IPS DF 4.7 (cell line): ENCODE data around the gene ERC1.

Experiments
- DNase-seq: peaks from one replicate; pipeline ENCODE4 v3.0.0-alpha.2; 2013; ENCODE audit warnings: low spot score; ENCODE audit errors: extremely low read depth

The ERC1 gene

DNA sequence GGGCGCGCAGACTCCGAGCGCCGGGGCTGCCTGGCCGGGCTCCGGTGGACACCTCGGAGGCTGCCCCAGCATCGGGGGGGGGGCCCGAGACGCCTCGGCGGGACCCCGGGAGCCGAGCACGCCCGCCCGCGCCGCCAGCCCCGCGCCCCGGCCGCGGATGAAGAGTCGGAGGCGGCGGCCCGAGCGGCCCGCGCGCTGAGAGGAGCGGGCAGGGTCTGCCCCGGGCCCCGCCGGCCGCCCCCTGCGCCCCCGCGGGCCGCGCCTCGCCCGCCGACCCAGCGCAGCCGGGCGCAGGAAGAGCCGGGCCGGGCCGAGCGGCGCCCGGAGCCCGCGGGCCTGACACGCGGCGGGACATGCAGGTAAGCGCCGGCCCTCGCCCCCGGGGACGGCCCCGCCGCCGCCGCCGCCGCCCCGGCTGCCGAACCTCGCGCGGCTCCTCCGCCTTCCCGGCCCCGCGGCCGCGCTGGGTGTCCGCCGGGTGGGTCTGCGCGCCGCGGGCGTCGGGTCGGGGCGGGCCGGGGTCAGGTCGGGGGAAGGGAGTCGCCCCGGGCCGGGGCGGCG lies 539.6 kb downstream of the ERC1 start:
- DNase-seq = no peak

DNA sequence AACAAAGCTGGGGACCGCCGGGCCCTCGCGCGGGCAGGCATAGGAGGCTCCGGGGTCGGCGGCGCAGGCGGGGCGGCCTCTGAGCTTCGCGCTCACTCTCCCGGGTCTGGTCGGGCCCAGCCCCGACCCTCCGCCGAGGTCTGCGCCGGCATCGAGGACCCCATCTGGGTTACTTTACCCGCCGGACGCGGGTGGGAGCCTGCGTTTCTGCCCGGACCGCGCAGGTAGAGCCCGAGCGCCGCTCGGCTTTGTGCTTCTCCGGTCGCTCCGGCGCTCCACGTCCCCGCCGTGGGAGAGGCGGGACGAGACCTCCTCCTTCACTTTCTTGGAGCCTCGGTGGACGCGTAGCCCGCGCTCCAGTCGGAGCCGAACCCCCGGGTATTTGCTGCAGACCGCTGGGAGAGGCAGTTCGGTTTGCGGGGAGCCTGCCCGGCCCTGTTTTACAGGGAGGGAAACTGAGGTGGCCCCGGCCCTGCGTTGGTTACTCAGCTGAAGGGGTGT lies 540.2 kb downstream of the ERC1 start:
- DNase-seq = no peak

DNA sequence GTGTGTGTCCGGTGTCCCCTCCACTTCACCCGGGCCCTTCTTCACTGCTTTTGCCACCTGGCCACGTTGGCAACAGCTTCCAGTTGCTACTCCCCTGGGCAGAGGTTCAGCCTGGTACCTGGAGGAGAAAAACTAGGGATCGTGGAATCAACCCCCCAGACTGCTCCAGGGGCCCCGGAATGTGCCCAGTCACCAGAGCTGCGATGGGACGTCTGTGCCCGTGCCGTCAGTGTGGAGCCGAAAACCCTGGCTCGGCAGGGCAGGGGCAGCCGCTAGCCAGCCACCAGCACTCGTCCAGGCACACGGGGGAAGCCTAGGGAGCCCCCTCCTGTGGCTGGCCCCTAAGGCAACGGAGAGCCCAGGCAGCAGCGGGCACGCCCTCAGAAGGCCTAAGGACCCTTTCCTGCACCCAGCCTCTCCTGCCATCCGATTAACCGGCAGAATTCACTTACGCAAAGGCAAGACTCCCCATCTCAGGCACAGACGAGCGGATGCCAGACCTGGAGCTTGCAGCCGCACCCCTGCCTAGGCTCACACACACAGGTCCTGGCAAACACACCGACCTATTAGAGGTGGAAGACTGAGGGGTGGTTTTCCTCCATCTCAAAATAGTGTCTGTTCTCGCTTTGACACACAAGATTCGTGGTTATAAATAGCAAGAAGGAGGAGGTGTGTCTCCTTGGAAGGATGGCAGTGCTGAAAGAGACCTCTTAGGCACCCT lies 540.8 kb downstream of the ERC1 start:
- no peak for DNase-seq

DNA sequence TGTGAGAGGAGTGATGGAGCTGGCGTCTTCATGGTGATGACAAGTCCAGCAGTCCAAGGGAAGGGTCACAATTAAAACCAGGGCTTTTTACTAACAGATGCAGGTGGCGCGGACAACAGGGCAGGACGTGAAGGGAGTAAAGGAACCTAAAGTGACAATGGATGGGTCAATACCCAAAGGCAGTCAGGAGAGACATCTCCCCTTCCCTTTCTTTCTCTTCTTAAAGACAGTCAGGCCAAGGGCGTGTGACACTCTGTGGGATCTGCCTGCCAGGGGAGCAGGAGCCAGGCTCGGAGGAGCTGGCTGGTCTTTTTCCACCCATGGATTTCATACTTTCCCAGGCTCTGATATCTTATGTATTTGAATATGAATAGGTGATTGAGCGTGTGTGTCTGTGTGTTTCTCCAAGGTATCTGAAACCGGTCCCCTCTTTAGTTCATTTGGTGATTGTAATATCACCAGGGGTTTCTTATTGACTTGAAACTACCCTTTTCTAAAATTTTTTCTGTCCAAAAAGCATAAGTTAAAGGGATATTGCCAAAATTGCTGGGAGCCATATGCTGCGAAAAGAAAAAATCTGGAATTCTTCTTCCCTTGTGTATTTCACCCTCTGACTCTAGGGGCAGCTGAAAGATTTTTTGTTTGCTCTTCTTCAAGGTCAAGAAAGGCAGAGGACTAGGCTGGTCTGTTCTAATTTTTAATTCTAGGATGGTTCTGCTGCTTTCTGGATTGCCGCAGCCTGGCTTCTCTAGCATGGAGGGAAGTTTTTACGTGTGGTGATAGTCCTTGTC lies 541.5 kb downstream of the ERC1 start:
- no peak for DNase-seq

DNA sequence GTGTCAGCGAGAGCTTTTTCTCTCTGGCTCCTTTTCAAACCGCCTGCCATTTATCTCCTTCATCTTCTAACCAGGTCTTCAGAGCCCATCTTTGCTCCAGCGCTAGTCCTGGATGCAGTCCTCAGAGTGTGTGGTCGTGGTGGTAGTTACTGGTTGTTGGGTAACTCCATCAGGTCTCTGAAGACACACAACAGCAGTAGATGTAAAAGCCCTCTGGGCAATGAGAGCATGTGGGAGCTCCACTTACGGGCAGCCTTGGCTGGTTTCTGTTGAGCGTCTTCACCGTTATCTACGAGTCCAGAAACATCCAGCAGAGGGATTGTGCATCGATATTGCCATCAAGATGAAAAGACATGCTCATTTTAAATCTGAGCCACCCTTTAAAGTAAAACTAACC lies 542.2 kb downstream of the ERC1 start:
- DNase-seq = no peak

DNA sequence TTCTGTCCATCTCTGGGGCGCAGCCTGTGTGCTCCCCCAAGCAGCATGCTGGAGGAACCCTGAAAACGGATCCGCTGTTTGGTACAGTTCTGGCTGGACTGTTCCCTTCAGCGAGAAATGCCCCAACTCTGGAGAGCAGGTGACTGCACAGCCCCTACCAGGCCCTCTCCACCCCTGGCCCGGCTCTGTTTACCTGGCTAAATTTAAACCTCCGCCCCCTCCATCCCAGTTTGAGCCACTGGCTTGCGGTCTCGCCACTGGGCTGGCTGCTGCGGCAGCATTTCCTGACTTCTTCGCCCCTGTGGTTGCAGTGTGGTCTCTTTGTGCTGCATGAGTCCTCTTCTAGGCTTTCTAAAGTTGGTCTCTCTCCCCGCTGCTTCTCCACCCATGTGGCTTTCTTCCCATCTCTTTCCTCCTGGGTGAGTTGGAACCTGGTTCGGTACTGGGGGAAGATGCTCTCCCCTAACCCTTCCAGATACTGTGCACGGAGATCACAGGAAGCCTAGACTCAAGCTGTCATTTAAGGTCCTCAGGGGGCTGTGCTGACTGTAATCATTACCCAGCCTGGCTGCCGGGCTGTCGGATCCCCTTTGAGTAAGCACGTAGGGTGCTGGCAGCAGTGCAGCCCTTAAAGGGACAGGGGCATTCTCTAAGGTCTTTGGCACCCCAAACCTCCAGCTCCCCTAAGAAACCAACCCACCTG lies 542.7 kb downstream of the ERC1 start:
- DNase-seq = no peak

DNA sequence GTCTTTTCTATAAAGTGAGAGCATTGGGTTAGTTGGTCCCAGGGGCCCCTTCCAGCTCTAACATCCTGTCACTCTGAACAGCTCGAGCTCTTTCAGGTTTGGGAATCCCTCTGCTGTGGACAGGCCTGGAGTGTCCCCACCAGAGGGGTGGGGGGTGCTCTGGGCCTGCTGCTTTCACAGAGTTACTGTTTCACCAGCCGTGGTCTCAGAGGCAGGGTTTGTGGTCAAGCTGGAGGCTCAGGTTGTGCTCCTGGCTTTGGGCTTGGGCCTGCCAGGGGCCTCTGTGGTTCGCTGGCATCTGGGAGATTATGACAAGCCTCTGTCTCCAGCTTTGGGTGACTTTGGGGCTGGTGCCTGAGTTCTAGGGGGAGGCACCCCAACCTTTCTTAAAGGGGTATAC lies 543.7 kb downstream of the ERC1 start:
- DNase-seq = no peak

DNA sequence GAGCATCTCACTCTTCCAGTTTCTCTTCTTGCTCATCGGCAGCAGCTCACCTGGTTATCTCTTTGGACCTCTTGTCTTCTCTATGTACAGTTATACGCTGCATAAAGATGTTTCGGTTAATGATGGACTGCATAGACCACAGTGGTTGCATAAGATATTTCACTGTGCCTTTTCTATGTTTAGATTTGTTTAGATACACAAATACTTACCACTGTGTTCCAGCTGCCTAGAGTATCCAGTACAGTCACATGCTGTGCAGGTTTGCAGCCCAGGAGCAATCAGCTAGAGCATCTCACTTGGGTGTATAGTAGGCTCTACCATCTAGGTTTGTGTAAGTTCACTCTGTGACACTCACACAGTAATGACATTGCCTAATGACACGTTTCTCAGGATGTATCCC lies 545.8 kb downstream of the ERC1 start:
- DNase-seq = no peak

DNA sequence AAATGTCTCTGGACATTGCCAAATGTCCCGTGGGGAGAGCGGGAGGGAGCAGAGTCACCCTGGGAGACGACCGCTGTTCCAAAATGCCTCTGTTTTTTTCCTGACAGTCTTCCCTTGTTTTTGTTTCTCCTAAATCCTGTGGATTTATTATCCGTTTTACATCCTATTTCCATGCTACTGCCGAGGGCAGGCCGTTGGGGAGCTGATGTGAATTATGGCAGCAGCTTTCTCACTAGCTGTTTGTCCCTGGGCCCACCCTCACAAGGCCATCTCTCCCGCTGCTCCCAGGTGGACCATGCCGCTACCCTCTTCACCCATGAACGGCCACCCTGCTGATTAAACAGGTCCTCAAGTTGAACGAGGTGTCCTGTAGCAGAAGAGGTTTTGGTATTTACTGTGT lies 548.1 kb downstream of the ERC1 start:
- DNase-seq = no peak

DNA sequence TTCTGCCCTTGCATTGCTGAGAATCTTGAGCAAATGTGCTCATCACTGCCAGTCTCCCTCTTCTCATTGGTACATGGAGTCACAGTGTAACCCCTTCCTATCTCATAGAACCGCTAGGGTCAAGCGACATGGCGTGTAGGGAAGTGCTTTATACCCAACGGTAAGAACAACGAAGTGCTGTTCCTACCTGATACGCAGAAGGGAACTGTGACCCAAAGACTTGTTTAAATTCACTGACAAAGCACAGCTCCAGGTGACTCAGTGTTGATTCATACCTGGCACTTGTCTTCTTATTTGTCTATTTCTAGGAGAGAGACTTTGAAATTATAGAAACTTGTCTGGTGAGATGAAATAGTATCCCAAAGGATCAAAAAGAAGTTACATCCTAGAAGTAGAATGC lies 549.7 kb downstream of the ERC1 start:
- DNase-seq = no peak

DNA sequence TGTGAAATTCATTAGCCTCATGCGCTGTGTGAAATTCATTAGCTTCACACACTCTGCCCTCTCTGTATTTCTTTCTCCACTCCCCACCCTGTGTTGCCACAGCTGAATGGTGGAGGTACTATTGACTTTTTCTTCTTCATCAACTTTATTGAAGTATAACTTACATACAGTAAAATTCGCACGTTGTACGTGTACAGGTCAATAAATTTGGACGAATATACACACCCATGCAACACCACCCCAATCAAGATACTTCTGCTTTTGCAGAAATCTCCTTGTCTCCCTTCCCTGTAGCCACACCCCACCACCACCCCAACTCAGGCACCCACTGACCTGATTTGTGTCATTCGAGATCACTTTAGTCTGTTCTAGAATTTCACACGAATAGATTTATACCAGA lies 551.6 kb downstream of the ERC1 start:
- no peak for DNase-seq

DNA sequence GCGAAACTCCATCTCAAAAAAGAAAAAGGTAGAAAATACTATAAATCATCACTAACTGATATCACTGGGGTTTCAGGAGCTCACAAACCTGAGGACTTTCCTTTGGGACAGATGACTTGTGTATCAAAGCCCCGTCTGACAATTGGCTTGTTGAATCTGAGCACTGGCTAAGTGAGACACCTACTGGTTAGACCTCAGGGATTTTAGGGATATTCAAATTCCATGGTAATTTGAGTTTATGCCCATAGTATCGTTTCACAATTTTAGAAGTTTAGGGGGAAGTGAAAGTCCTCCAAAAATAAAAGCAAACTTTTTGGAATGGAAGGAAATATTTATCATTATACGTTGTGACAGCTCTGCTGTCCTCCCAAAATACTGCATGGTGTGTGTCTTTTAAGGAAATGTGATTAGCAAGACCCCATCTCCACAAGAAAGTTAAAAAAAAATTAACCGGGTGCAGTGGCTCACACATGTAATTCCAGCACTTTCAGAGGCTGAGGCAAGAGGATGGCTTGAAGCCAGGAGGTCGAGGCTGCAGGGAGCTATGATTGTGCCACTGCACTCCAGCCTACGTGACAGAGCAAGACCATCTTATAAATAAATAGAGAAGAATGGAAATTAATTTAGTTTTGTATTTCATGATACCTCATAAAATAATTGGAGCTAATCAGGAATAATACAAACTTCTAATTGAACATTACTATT lies 554.1 kb downstream of the ERC1 start:
- no peak for DNase-seq
